ENCODE data around the gene EYS.
"Not testable (repeated sequence)": the region's sequence is repeated elsewhere in the genome, so short reads cannot be mapped to it uniquely, and the experiment has no call there.

EYS gene

DNA sequence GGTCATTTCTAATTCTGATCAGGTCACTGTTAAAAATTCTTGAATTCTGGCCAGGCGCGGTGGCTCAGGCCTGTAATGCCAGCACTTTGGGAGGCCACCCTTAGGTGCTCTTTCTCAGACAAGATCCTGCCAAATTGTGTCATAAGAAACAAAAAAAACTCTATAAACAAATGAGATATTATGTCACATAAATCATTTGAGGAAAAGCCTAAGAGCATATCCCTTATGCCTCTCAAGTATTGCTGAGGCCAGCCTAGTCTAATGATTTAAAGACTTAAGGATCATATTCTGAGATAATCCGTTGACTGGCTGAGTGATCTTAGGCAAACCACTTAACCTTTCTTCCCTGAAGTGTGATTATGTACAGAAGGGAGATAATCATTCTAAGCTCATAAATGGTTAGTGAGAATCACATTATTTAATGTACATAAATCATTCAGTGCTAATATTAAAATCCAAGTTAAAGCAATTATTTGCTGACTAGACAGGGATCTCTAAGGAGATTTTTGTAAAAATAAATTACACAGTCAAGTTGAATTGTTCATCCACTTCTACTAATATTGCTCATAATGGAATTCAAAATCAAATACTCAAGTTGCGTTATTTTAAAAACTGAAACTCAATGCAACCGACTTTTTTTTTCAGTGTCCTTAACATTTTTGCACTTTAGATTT, 1706.1 kb downstream of the EYS start:
- H3K36me3 Mint-ChIP-seq, result no peaks in the 10 kb centered on the region
- no peak overlapping the region for H3K4me3 Mint-ChIP-seq
- DNase-seq, result no peak
- ATAC-seq (replicated peaks), result no peak
- H3K4me1 Mint-ChIP-seq, result no peaks in the 10 kb centered on the region
- no peak overlapping the region for H3K27ac Mint-ChIP-seq
- peaks cover 5% of the 10 kb centered on the region in 2 donors for H3K9me3 Mint-ChIP-seq
- H3K27me3 Mint-ChIP-seq, result no peaks in the 10 kb centered on the region

DNA sequence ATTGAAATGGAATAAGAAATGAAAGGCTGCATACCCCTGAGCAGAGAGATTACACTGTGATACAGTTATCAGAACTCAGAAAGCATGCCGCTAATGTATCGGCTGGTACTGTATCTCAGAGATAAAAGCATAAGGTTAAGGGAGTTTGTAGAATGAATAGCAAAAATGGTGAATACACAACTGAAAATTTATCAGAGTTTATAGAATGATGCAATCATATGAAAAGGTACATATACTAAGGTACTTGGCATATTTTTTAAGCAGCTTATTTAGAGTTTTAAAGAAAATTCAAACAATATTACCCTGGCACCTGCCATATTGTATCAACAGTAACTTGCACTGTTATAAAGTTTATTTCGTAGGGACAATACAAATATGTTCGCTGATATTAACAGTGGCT, 1707.4 kb downstream of the EYS start:
- ATAC-seq (replicated peaks) (no peak), DNase-seq (no peak)
- no peaks in the 10 kb centered on the region for H3K4me1 Mint-ChIP-seq
- no peak overlapping the region for H3K27ac Mint-ChIP-seq
- no peaks in the 10 kb centered on the region for H3K27me3 Mint-ChIP-seq
- no peaks in the 10 kb centered on the region for H3K36me3 Mint-ChIP-seq
- peaks cover 5% of the 10 kb centered on the region in 2 donors for H3K9me3 Mint-ChIP-seq
- no peak overlapping the region for H3K4me3 Mint-ChIP-seq

DNA sequence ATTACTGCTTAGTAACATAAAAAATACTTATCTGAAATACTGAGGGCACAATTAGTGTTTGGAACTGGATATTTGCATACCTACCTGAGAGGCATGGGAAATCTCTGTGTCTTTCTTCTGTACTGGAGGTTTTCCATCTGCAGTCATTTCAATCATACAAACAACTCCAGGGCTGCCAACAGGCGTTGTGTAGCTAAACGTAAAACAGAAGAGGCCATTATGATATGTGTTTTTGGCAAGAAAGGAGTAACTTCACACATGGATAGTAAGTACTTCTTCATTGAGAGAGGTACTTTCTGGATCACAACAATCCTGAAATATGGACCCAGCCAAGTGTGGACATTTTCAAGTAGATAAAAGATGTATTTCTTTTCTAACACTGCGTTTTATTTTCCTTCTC, 1708.0 kb downstream of the EYS start:
- Mint-ChIP-seq H3K27me3 (no peaks in the 10 kb centered on the region), H3K36me3 (no peaks in the 10 kb centered on the region), H3K4me3 (no peak overlapping the region), H3K4me1 (no peaks in the 10 kb centered on the region), H3K9me3 (peaks cover 5% of the 10 kb centered on the region in 2 donors), H3K27ac (no peak overlapping the region)
- ATAC-seq (replicated peaks) (no peak), DNase-seq (no peak)

DNA sequence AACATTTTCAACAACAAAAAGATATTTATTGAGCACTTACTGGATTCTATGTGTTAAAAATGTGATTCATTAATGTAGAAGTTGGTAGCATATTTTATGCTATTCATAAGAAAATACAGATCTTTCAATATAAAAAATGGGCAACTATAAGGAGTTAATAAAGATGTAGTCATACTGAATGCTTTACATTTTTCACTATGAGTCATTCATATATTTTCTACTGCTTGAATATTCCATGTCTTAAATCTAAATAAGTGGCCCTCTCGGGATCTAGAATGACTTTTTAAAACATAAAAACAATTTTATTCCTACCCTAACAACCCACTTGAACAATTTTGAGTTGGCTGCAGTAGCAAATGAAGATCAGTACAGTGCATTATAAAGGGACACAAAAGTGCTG, 1709.3 kb downstream of the EYS start:
- Mint-ChIP-seq H3K4me3 (no peak overlapping the region), H3K27ac (no peak overlapping the region), H3K9me3 (peaks cover 0 to 2% of the 10 kb centered on the region in 2 donors), H3K36me3 (no peaks in the 10 kb centered on the region), H3K4me1 (no peaks in the 10 kb centered on the region), H3K27me3 (no peaks in the 10 kb centered on the region)
- ATAC-seq (replicated peaks) (no peak), DNase-seq (no peak)

DNA sequence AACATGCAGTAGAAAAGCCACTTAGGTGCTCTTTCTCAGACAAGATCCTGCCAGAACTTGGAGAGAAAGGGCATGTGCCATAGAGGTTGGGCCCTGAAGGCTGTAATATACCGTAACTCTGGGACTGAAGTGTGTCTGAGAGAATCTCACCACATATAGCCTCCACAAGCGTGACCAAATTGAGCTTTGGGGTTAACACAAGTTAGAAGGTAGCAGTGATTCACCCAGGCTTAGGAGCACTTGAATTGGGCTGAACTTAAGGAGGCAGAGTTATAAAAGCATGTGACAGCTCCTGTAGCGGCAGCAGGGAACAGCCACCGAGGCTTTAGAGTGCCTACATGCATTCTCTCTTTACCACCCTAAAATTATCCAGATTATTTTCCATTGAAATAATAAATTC, 1709.8 kb downstream of the EYS start:
- Mint-ChIP-seq H3K27ac (no peak overlapping the region), H3K4me3 (no peak overlapping the region), H3K4me1 (no peaks in the 10 kb centered on the region), H3K36me3 (no peaks in the 10 kb centered on the region), H3K27me3 (no peaks in the 10 kb centered on the region), H3K9me3 (peaks cover 0 to 2% of the 10 kb centered on the region in 2 donors)
- no peak for ATAC-seq (replicated peaks)
- no peak for DNase-seq

DNA sequence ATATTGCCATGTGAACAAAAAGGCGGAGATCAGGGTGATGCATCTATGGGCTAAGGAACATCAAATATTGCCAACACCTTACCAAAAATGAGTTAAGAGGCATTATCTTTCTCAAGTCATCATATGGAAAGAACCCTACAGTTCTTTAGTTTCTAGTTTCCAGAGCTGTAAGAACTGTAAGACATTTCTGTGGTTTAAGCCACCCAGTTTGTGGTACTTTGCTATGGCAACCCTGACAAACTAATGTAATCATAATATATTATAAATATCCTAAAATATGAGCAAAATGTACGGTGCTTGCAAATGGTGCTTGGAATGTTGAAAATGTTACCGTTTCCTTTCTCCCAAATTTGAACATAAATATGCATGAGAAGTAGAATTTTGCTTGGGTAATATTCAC, 1721.8 kb downstream of the EYS start:
- H3K36me3 Mint-ChIP-seq, result no peaks in the 10 kb centered on the region
- H3K9me3 Mint-ChIP-seq, result peaks cover 4% of the 10 kb centered on the region in 2 donors
- DNase-seq (no peak), ATAC-seq (replicated peaks) (no peak)
- H3K4me1 Mint-ChIP-seq, result no peaks in the 10 kb centered on the region
- no peak overlapping the region for H3K4me3 Mint-ChIP-seq
- H3K27ac Mint-ChIP-seq, result no peak overlapping the region
- peaks cover 0 to 3% of the 10 kb centered on the region in 2 donors for H3K27me3 Mint-ChIP-seq

DNA sequence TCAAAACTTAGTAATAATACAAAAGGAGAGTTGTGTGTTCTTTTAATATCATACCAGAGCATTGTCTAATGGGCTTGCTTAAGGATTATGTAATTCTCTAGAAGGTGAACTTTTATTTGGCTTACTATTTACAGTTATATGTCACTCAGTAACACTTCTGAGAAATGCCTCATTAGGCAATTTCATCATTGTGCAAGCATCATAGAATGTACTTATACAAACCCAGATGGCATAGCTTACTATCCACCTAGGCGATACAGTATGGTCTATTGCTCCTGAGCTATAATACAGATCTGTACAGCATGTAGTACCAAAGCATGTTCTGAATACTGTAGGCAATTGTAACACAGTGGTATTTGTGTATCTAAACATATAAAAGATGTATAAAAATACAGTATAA, 1731.3 kb downstream of the EYS start:
- no peaks in the 10 kb centered on the region for H3K4me1 Mint-ChIP-seq
- no peak for DNase-seq

DNA sequence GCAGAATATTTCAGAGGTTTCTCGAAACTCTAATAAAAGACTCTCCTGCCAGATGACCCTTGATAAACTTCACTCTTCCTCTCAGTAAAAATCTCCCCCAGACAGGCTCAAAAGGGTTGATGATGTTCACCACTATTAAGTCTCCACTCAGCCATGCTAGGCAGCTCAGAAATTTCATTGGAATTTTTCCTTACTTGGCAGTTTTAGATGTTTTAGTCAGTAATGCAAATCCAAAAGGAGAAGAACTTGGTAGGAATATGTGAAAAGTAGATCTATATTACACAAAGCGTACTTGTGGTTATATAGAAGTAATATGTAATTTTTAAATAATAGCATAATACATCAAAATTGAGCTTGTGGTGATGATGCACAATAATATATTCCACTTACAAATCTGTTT, 1738.4 kb downstream of the EYS start:
- DNase-seq (no peak), ATAC-seq (replicated peaks) (no peak)
- H3K9me3 Mint-ChIP-seq, result peaks cover 0 to 2% of the 10 kb centered on the region in 2 donors
- H3K27ac Mint-ChIP-seq, result no peak overlapping the region
- H3K36me3 Mint-ChIP-seq, result no peaks in the 10 kb centered on the region
- no peaks in the 10 kb centered on the region for H3K27me3 Mint-ChIP-seq
- no peak overlapping the region for H3K4me3 Mint-ChIP-seq
- H3K4me1 Mint-ChIP-seq, result no peaks in the 10 kb centered on the region

More for the DNA sequence above, 1731.3 kb downstream of the EYS start:
- peaks cover 0 to 2% of the 10 kb centered on the region in 2 donors for H3K9me3 Mint-ChIP-seq
- H3K4me3 Mint-ChIP-seq, result no peak overlapping the region
- no peaks in the 10 kb centered on the region for H3K27me3 Mint-ChIP-seq
- H3K27ac Mint-ChIP-seq, result no peak overlapping the region
- H3K36me3 Mint-ChIP-seq, result no peaks in the 10 kb centered on the region
- ATAC-seq (replicated peaks), result no peak

DNA sequence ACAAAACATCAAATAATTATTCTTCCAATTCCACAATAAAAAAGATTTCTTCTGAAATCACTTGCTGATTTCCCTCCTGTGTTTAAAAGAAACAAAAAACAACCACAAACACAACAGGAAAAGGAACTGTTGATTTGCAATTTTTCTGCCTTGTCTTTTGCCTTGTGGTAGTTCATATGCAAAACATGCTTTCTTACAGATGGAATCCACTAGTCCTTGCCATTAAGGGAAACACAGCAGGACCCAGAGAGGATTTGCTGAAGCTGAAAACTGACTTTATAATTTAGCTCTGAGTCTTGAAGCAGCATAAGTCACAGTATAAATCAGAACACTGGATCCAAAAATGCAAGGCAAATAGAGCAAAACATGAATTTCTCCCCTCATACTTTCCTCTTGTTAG, 1742.7 kb downstream of the EYS start:
- ATAC-seq (replicated peaks), result no peak

DNA sequence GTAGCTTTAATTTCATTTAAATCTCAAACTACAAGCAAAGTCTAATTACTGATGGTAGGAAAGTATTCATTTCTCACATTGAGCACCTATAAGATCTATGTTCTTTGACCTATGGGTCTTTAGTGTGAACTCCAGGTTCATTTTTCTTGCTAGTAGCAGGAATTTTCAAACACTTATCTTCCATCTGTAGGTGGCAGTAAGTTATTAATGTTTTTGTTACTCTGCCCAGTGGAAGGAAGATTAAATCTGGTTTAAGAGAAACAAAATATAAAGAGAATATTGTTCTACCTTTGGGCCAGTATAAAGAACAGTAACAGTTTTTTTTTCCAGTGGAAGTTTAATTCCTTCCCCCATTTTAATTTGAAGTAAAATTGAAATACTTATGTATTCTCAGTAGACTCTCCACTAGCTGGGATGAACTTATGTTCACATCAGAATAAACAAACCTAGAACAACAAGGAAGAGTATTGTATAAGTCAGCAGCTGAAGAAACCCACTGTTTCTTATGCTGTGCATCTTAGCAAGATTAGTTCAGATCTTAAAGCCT, 1743.2 kb downstream of the EYS start:
- Mint-ChIP-seq H3K27ac (no peak overlapping the region), H3K4me1 (no peaks in the 10 kb centered on the region), H3K4me3 (no peak overlapping the region), H3K36me3 (no peaks in the 10 kb centered on the region), H3K9me3 (peaks cover 0 to 2% of the 10 kb centered on the region in 2 donors), H3K27me3 (no peaks in the 10 kb centered on the region)
- ATAC-seq (replicated peaks) (no peak), DNase-seq (no peak)

More for the DNA sequence above, 1742.7 kb downstream of the EYS start:
- Mint-ChIP-seq H3K4me3 (no peak overlapping the region), H3K27me3 (no peaks in the 10 kb centered on the region), H3K27ac (no peak overlapping the region), H3K4me1 (no peaks in the 10 kb centered on the region), H3K36me3 (no peaks in the 10 kb centered on the region), H3K9me3 (peaks cover 0 to 2% of the 10 kb centered on the region in 2 donors)
- no peak for DNase-seq

DNA sequence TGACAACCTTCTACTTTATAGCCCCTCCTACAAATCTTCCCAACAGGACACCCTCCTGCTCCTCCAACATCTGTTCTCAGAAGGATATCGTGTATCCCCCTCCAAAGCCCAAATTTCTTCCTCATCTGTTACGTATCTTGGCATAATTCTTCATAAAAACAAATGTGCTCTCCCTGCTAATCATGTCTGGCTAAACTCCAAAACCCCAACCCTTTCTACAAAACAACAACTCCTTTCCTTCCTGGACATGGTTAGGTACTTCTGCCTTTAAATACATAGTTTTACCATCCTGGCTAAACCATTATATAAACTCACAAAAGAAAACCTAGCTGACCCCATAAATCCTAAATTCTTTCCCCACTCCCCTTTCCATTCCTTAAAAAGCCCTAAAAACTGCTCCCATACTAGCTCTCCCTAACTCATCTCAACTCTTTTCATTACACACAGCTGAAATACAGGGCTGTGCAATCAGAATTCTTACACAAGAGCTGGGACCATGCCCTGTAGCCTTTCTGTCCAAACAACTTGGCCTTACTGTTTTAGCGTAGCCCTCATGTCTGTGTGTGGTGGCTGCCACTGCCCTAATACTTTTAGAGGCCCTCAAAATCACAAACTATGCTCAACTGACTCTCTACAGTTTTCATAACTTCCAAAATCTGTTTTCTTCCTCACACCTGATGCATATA, 1753.5 kb downstream of the EYS start:
- DNase-seq; H3K27ac Mint-ChIP-seq; H3K27me3 Mint-ChIP-seq; ATAC-seq (replicated peaks); H3K4me1 Mint-ChIP-seq; H3K4me3 Mint-ChIP-seq; H3K36me3 Mint-ChIP-seq; H3K9me3 Mint-ChIP-seq: not testable (repeated sequence)

DNA sequence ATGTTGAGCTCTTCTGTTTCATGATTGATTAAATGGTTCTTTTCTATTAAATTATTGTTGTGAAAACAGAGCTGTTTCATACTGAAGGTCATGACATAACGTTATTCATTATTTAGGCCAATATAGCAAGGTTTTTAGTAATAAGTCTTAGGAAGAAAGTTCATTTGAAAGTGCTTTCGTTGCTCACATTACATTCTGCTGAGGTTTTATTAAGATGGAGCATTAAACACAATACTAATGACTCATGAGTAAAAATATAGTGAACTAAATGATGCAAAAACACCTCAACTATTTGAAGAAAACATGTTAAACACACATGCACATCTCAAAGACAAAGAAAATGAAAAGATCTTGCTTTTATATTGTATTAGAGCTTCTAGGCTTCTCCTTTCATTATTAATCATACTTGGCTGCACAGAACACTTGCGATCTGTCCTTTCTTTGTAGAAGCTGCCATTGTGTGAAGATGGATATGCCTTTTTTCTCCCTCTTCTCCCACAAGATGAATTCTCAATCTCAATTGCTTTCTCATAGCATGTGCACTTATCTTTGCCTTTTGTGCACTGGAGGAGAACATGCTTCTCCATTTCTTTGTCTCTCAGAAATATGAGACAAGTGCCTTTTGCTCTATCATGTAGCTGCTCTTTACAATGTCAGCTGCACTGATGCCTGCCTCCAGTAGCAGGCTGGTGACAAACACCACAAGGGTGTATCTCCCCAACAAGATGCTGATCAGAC, 1759.1 kb downstream of the EYS start:
- Mint-ChIP-seq H3K4me3 (no peak overlapping the region), H3K9me3 (peaks cover 2 to 4% of the 10 kb centered on the region in 2 donors), H3K4me1 (no peaks in the 10 kb centered on the region), H3K36me3 (no peaks in the 10 kb centered on the region), H3K27me3 (no peaks in the 10 kb centered on the region), H3K27ac (no peak overlapping the region)
- ATAC-seq (replicated peaks) (no peak), DNase-seq (no peak)

DNA sequence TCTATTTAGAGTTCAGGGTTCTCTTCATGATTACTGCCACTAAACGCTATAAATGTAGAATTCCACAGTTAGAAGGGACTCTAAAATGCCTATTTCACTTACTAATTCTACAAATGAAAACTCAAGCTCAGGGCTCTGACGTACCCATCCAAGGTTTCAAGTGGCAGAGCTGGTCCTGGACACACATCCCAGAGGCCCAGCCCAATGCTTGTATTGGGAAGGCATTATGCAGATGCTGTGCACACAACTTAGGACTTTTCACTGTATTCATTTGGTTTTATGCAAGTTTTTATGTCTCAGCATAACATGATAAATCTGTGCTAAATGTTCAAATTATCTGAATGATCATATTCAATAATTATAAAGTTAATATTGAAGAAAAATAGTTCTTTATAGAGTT, 1761.0 kb downstream of the EYS start:
- peaks cover 2 to 4% of the 10 kb centered on the region in 2 donors for H3K9me3 Mint-ChIP-seq
- H3K27me3 Mint-ChIP-seq, result no peaks in the 10 kb centered on the region
- ATAC-seq (replicated peaks), result no peak
- H3K4me1 Mint-ChIP-seq, result no peaks in the 10 kb centered on the region
- no peak overlapping the region for H3K4me3 Mint-ChIP-seq
- no peak for DNase-seq
- no peaks in the 10 kb centered on the region for H3K36me3 Mint-ChIP-seq
- no peak overlapping the region for H3K27ac Mint-ChIP-seq

DNA sequence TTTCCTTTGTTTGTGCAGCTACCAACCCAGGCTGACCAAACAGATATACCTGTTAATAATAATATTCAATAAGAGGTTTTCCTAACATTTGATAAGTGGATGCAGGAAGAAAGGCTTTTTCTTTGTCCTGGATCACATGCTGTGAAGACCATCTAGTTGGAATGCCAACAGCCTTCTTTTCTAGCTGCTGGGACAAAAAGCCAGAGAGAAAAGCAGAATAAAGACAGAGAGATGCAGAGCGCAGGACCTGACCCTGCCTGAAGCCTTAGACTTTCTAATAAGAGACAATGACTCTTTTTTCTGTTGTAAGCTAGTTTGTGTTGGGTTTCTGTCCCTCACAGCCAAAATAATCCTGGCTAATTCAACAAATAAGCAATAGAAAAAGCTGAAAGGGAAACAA, 1763.2 kb downstream of the EYS start:
- H3K36me3 Mint-ChIP-seq, result no peaks in the 10 kb centered on the region
- ATAC-seq (replicated peaks), result no peak
- H3K4me1 Mint-ChIP-seq, result no peaks in the 10 kb centered on the region
- H3K27me3 Mint-ChIP-seq, result no peaks in the 10 kb centered on the region
- no peak overlapping the region for H3K4me3 Mint-ChIP-seq
- H3K27ac Mint-ChIP-seq, result no peak overlapping the region
- peaks cover 2 to 4% of the 10 kb centered on the region in 2 donors for H3K9me3 Mint-ChIP-seq
- no peak for DNase-seq
